GM12878 (cell line): Measurements from ENCODE around the gene COL25A1. TPM values are rescaled to one million over a fixed set of nuclear protein-coding genes. Genes with fewer than 3 reads are reported as not detected.

ENCODE experiments used
- ATAC-seq: fragments of 200-7000 bp; cut with Tn5 transposase; 3 replicates; pipeline ENCODE4 v1.9.1; 2020; ENCODE audit warnings: mild to moderate bottlenecking, moderate library complexity
- BruUV-seq: library from RNA; stranded (reverse); fragments of 400-500 nt; replicated peaks from 2 replicates; lab custom pipeline; 2021; lab: Mats Ljungman, UMichigan
- CTCF ChIA-PET: fragments of 300-600 bp; sonication (Branson Sonifier 250); formaldehyde crosslinking; extraction: SDS; loops from one replicate; lab custom pipeline; 2021; ENCODE audit warnings: inconsistent platforms; lab: Yijun Ruan, JAX
- POLR2A ChIA-PET: fragments of 350-600 bp; formaldehyde crosslinking; extraction: SDS; loops from one replicate; lab custom pipeline; 2021; ENCODE audit warnings: inconsistent platforms; lab: Charles Lee
- RAD21 ChIA-PET: fragments of 300-600 bp; sonication (Branson Sonifier 250); formaldehyde crosslinking; loops from one replicate; lab custom pipeline; 2023; ENCODE audit warnings: antibody characterized with exemption; ENCODE audit not compliant: unreplicated experiment; lab: Charles Lee
- SMC1A ChIA-PET: fragments of 300-600 bp; sonication (Branson Sonifier 250); formaldehyde crosslinking; loops from one replicate; lab custom pipeline; 2023; ENCODE audit not compliant: unreplicated experiment, uncharacterized antibody; lab: Charles Lee
- DNase-seq: peaks from one replicate; pipeline ENCODE4 v3.0.0-alpha.2; 2011; ENCODE audit warnings: low read depth, low spot score
- FAIRE-seq: peaks from 3 replicates; lab custom pipeline; 2011; peaks lifted over from hg19 to GRCh38; lab: Jason Lieb, UNC
- H2AFZ ChIP-seq: 2 replicates; pipeline ENCODE4 v1.6.0; 2011; ENCODE audit warnings: low read depth, low read length, control low read depth; ENCODE audit not compliant: control insufficient read depth
- H3K27ac ChIP-seq: 2 replicates; pipeline ENCODE4 v1.5.1; 2011; ENCODE audit warnings: control low read depth; ENCODE audit not compliant: control insufficient read depth, insufficient read depth
- H3K27me3 ChIP-seq, 2 experiments: replicated peaks in 1 of 2; 2 replicates each; pipeline versions ENCODE4 v1.6.0 to v1.6.1; 2011; ENCODE audit warnings: low read length in 1 of 2; ENCODE audit not compliant: control insufficient read depth in 2 of 2, insufficient read depth in 2 of 2
- H3K36me3 ChIP-seq, 2 experiments: 2 replicates each; pipeline ENCODE4 v1.5.1; 2011; ENCODE audit warnings: low read length in 1 of 2; ENCODE audit not compliant: control insufficient read depth in 2 of 2, insufficient read depth in 2 of 2
- H3K4me1 ChIP-seq: 2 replicates; pipeline ENCODE4 v1.6.1; 2011; ENCODE audit warnings: mild to moderate bottlenecking, low read length, moderate library complexity, mixed read lengths; ENCODE audit not compliant: control insufficient read depth, insufficient read depth
- H3K4me2 ChIP-seq: 2 replicates; pipeline ENCODE4 v1.6.0; 2011; ENCODE audit warnings: control low read depth; ENCODE audit not compliant: control insufficient read depth, insufficient read depth
- H3K4me3 ChIP-seq: fragments of 200-600 bp; sonication (generic); 2 replicates; pipeline ENCODE4 v1.5.1; 2016
- H3K79me2 ChIP-seq: 2 replicates; pipeline ENCODE4 v1.6.0; 2011; ENCODE audit warnings: low read length; ENCODE audit not compliant: control insufficient read depth, insufficient read depth
- H3K9ac ChIP-seq: 2 replicates; pipeline ENCODE4 v1.8.0; 2011; ENCODE audit warnings: low read length, control low read depth, mixed read lengths; ENCODE audit not compliant: control insufficient read depth, insufficient read depth
- H3K9me3 ChIP-seq: replicated peaks from 3 replicates; pipeline ENCODE4 v1.5.1; 2011; ENCODE audit warnings: mild to moderate bottlenecking, low read length; ENCODE audit not compliant: control insufficient read depth, insufficient read depth
- H4K20me1 ChIP-seq: 2 replicates; pipeline ENCODE4 v1.6.0; 2011; ENCODE audit not compliant: control insufficient read depth, insufficient read depth
- BMI1 ChIP-seq: fragments of 450-650 bp; IDR thresholded peaks from 2 replicates; pipeline ENCODE4 v1.6.1; 2016; ENCODE audit warnings: mild to moderate bottlenecking, moderate library complexity, borderline replicate concordance
- E4F1 ChIP-seq: fragments of 450-650 bp; IDR thresholded peaks from 2 replicates; pipeline ENCODE4 v1.6.1; 2018; ENCODE audit warnings: borderline replicate concordance, mild to moderate bottlenecking; ENCODE audit not compliant: partially characterized antibody
- PKNOX1 ChIP-seq: fragments of 450-650 bp; IDR thresholded peaks from 2 replicates; pipeline ENCODE4 v1.6.1; 2016; ENCODE audit warnings: mild to moderate bottlenecking
- POLR2AphosphoS2 ChIP-seq: IDR thresholded peaks from 2 replicates; pipeline ENCODE4 v1.6.1; 2011; ENCODE audit warnings: low read depth, mild to moderate bottlenecking, low read length, improper control_type of control experiment, moderate library complexity
- RAD21 ChIP-seq: IDR thresholded peaks from 2 replicates; pipeline ENCODE4 v1.6.1; 2011; ENCODE audit warnings: mild to moderate bottlenecking, low read depth, low read length, moderate library complexity; ENCODE audit not compliant: insufficient read depth
- RELA ChIP-seq: fragments of 450-650 bp; IDR thresholded peaks from 2 replicates; pipeline ENCODE4 v1.8.0; 2014; ENCODE audit warnings: borderline replicate concordance; ENCODE audit not compliant: partially characterized antibody
- SIN3A ChIP-seq: IDR thresholded peaks from 2 replicates; pipeline ENCODE4 v1.6.1; 2012; ENCODE audit warnings: low read depth, low read length, improper control_type of control experiment
- SIX5 ChIP-seq: IDR thresholded peaks from 2 replicates; pipeline ENCODE4 v1.6.1; 2011; ENCODE audit warnings: mild to moderate bottlenecking, low read depth, low read length, moderate library complexity; ENCODE audit not compliant: severe bottlenecking
- SPI1 ChIP-seq: IDR thresholded peaks from 2 replicates; pipeline ENCODE4 v1.6.1; 2011; ENCODE audit warnings: low read depth, mild to moderate bottlenecking, low read length, moderate library complexity, borderline replicate concordance; ENCODE audit not compliant: insufficient read depth
- ZNF274 ChIP-seq: IDR thresholded peaks from one replicate; pipeline ENCODE4 v1.8.0; 2011; ENCODE audit not compliant: insufficient read length, insufficient read depth
- WGBS: methylation state at CpG from one replicate; pipeline ENCODE4 v1.1.6; 2016; ENCODE audit warnings: low lambda C conversion rate; ENCODE audit not compliant: insufficient replicate concordance, insufficient coverage; ENCODE audit errors: missing lambda C conversion rate; 5-methylcytosine and 5-hydroxymethylcytosine counted together
- in situ Hi-C: fragments of 300-500 bp; cut with MboI; formaldehyde crosslinking; loops from 9 replicates; pipeline ENCODE4 v1.14.3; 2018; ENCODE audit warnings: mixed read lengths
- intact Hi-C: fragments of 100-400 bp; cut with micrococcal nuclease; formaldehyde crosslinking; loops from one replicate; pipeline ENCODE4 v1.14.2; 2022; ENCODE audit not compliant: unreplicated experiment
- polyA plus RNA-seq, 11 experiments: library from polyadenylated mRNA; depleted of rRNA in 4 of 11; unstranded in 6 of 11; stranded (reverse) in 5 of 11; fragments of >200 nt; fragmentation: Nextera tagmentation in 4 of 11; fragmentation: Illumina TruSeq in 1 of 11; extraction: Ambion mirVana in 4 of 11; extraction: Trizol in 1 of 11; gene quantifications; 1 replicate in 1 of 11; 2 replicates in 10 of 11; pipeline versions ENCODE4 v1.2.1 to v1.2.3, GENCODE V29; 2011 to 2016; ENCODE audit warnings: inconsistent platforms in 2 of 11, missing spikeins in 2 of 11, low read depth in 1 of 11
- total RNA-seq, 4 experiments: library from RNA; depleted of rRNA in 3 of 4; stranded (reverse); fragments of >200 nt in 3 of 4; fragmentation: Illumina TruSeq in 1 of 4; extraction: Trizol in 1 of 4; gene quantifications; 2 replicates each; pipeline versions ENCODE4 v1.2.1 to v1.2.3, GENCODE V29; 2013 to 2021

The COL25A1 gene
- total and polyA plus RNA-seq, 10 of the 15 experiments (the other 5 are each of a cell fraction or from before 2014, with no cell fraction given), result 0.01 to 0.26 (median 0.12) TPM; not detected in 6

- TF ChIP-seq RAD21 (no peak), SPI1 (no peak), PKNOX1 (no peak)
- TF ChIP-seq, all 136 proteins: peak for 0
- H3K79me2 ChIP-seq, result no peaks in the 10 kb centered on the region
- H3K27ac ChIP-seq, result no peak overlapping the region
- DNase-seq, result no peak
- CTCF ChIA-PET, result no interaction called here
- no peak overlapping the region for H3K4me2 ChIP-seq
- RAD21 ChIA-PET, result no interaction called here
- 0% methylated on average over 3 of the region's 3 CpGs for WGBS
- no peaks in the 10 kb centered on the region for H4K20me1 ChIP-seq
- H3K4me3 ChIP-seq, result no peak overlapping the region
- H3K9ac ChIP-seq, result no peak overlapping the region
- no peaks in the 10 kb centered on the region for H3K36me3 ChIP-seq
- H3K9me3 ChIP-seq, result no peaks in the 10 kb centered on the region
- SMC1A ChIA-PET, result no interaction called here
- no peak overlapping the region for H2AFZ ChIP-seq
- H3K27me3 ChIP-seq, result no peaks in the 10 kb centered on the region
- in situ Hi-C loops, result no loop called here
- intact Hi-C loops, result no loop called here
- no peaks in the 10 kb centered on the region for H3K4me1 ChIP-seq
- FAIRE-seq, result no peak
- no peak for ATAC-seq
- BruUV-seq, result no TSS peak
- POLR2A ChIA-PET, result no interaction called here
These were observed 259.2 kb downstream of the COL25A1 start for GRCh38 chr4:109043286-109043685.

- Histone ChIP-seq H4K20me1 (no peaks in the 10 kb centered on the region), H3K9ac (no peak overlapping the region), H3K4me3 (no peak overlapping the region), H3K27me3 (no peaks in the 10 kb centered on the region), H2AFZ (no peak overlapping the region), H3K4me1 (no peaks in the 10 kb centered on the region), H3K9me3 (no peaks in the 10 kb centered on the region), H3K27ac (no peak overlapping the region), H3K36me3 (no peaks in the 10 kb centered on the region), H3K4me2 (no peak overlapping the region)
- DNase-seq, result no peak
- intact Hi-C loops (no loop called here), in situ Hi-C loops (no loop called here)
- SMC1A ChIA-PET, result no interaction called here
- ATAC-seq, result no peak
- POLR2A ChIA-PET, result no interaction called here
- no peak for FAIRE-seq
- no TSS peak for BruUV-seq
- WGBS, result 17% methylated on average over 3 of the region's 3 CpGs
- CTCF ChIA-PET, result no interaction called here
- TF ChIP-seq SIX5 (no peak), BMI1 (no peak), POLR2AphosphoS2 (no peak), ZNF274 (no peak), SIN3A (no peak), RELA (no peak), E4F1 (no peak)
- TF ChIP-seq, all 136 proteins: peak for 0
- RAD21 ChIA-PET, result interaction anchor here (0.6 kb wide), 1 partner anchor 255 kb away, joined by 3 read pairs; no protein-coding TSS in a partner anchor
- H3K79me2 ChIP-seq, result no peaks in the 10 kb centered on the region
These were observed 260.7 kb downstream of the COL25A1 start for GRCh38 chr4:109041463-109042360.
